OCI-LY1 (cell line): ENCODE data around the gene RSRP1.

ENCODE experiments used
- EZH2 ChIP-seq: fragments of 200-600 bp; sonication (generic), shearing (Covaris generic); IDR thresholded peaks from 2 replicates; pipeline ENCODE4 v1.8.0; 2017; ENCODE audit warnings: borderline replicate concordance, mixed run types, mild to moderate bottlenecking, antibody characterized with exemption, low read length, moderate library complexity, mixed read lengths
- TF ChIP-seq, protein P1 (sequence below): fragments of 200-600 bp; sonication (generic), shearing (Covaris generic); IDR thresholded peaks from 2 replicates; pipeline ENCODE4 v1.5.1; 2017; ENCODE audit warnings: mild to moderate bottlenecking, antibody characterized with exemption, low read length, moderate library complexity, mixed read lengths

- TF ChIP-seq, protein P1, sequence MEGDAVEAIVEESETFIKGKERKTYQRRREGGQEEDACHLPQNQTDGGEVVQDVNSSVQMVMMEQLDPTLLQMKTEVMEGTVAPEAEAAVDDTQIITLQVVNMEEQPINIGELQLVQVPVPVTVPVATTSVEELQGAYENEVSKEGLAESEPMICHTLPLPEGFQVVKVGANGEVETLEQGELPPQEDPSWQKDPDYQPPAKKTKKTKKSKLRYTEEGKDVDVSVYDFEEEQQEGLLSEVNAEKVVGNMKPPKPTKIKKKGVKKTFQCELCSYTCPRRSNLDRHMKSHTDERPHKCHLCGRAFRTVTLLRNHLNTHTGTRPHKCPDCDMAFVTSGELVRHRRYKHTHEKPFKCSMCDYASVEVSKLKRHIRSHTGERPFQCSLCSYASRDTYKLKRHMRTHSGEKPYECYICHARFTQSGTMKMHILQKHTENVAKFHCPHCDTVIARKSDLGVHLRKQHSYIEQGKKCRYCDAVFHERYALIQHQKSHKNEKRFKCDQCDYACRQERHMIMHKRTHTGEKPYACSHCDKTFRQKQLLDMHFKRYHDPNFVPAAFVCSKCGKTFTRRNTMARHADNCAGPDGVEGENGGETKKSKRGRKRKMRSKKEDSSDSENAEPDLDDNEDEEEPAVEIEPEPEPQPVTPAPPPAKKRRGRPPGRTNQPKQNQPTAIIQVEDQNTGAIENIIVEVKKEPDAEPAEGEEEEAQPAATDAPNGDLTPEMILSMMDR: no peak
- TF ChIP-seq EZH2: no peak
Measured at GRCh38 chr1:25208092-25208491, 39.2 kb downstream of the RSRP1 start.
